Hematopoietic multipotent progenitor cell treated with erythropoietin and hydrocortisone succinate and interleukin-3 and kit ligand, for 8 days (in vitro differentiated cells): ENCODE results near the gene CNTN4.
A peak's percentile ranks its signal among the peaks of the same experiment; 100 is the strongest.

ENCODE experiments used
- DNase-seq: peaks from one replicate; pipeline ENCODE4 v3.0.0-alpha.2; 2015

The CNTN4 gene

DNA sequence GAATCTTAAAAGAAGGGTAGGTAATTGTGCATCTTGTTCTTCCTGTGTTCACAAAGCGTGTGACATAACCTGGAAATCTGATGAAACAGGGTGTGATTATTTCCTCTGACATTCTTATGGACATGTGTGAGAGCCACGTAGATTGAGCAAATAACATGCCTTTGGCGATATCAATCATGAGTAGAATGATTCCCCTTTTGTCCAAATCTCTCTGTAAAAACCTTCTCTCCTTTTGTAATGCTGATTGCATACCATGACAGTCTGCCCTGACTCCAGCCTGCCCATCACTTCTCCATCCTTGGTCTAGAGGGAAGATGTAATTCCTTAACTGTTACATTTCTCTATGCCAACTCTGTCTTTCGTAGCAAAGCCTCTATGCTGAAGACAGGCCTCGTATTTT is 896.5 kb downstream of the CNTN4 start:
- DNase-seq: no peak

DNA sequence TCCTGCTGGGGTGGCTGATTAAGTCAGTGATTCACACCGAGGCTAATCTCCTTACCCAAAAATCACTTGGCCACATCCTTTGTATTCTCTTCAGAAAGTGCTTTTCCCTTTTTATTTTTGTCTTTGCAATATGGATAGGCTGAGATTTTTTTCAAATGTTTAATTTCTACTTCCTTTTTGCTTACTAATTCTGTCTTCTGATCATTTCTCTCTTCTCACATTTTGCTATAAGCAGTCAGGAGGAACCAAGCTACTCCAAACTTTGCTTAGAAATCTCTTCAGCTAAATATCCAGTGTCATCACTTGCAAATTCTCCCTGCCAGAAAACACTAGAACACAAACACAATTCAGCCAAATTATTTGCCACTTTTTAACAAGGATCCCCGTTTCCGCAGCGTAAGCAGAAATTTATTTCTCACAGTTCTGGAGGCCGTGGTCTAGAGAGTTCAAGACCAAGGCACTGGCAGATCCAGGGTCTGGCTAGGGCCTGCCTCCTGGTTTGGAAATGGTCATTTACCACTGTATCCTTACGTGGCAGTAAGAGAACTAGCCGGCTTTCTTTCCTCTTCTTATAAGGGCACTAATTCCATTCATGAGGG is 906.6 kb downstream of the CNTN4 start:
- no peak for DNase-seq

DNA sequence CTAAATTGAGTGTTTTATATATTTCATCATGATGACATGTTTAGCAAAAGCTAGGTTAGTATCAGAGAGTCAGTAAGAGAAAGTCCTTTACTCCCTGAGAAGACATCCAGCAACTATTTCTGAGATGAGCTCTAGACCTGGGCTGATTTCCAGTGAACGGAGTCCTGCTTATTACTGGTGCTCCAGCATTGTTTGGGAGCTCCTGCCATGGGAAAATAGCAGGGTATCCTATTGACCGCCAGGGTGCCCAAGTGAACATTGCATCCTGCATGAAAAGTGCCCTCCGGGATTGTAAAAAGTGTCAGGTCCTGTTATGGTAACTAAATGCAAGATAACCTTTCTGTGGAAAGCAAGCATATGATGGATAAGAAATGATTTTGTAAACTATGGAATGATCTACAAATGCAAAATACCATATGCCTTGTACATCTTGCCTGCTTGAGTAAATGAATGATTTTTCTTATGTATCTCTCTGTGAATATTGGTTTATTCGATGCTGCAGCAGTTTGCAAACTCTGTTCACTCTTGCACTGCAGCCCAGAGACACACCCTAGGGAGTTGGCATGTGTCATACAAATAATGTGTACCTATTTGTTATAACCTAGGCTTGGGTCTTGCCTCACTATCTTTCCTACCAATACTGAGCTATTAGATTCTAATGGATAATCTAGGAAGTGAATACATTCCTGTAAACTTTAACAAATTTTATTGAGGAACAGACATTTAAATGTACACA is 914.8 kb downstream of the CNTN4 start:
- DNase-seq: no peak

DNA sequence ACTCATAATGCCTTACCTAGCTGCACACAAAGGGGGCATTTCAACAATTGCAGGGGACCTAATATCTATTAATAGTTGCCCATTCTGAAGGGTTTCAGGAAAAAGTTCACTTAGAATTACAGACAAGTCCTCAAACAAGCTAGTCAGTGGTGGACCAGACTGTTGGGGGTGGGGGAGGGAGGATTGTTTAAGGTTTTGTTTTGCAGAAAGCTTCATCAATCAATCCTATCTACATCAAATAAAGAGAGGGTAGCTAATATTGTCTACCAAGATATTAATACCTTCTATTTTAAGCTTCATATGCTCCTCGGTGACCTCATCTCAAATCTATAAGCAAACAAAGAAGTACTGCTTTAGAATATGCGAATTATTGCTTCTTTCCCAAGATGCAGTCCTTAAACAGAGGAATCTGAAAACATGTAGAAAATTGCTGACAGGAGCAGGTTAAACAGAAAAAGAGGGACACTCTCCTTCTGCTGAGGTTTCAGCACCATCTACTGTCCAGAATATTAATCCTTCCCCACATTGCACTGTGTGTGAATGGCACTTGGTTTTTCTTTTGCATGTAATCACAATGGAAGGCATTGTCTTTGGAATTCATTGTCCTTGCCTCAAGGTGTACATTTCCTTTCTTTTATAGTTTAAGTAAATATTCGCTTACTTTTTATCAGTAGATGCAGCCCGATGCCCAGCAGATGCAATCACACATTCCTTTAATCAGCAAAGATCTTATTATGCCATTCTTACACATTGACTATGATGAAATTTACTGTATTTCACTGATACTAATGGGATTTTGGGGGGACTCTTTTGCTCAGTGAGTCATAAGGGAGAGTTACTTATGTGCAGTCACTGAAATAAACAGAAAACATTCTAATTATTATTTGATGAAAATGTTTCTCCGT is 916.8 kb downstream of the CNTN4 start:
- DNase-seq: peak; percentile 25

DNA sequence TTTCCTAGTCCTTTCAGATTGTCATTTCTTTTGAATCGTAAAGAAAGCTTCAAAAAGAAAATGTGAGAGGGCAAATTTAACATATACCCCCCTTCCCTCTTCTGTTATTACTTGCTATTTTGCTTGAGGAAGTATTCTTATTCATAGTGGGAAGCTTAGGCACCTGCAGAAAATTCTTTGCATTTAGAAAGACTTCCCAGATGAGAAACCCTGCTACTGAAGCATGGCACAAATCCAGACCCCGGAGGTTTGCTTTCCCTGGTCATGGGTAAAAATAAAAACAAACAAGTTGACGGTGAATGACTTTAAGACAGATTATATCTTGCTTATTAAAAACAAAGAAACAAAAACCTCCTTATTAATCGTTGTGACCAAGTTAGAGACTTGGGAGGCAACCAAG is 917.6 kb downstream of the CNTN4 start:
- no peak for DNase-seq

DNA sequence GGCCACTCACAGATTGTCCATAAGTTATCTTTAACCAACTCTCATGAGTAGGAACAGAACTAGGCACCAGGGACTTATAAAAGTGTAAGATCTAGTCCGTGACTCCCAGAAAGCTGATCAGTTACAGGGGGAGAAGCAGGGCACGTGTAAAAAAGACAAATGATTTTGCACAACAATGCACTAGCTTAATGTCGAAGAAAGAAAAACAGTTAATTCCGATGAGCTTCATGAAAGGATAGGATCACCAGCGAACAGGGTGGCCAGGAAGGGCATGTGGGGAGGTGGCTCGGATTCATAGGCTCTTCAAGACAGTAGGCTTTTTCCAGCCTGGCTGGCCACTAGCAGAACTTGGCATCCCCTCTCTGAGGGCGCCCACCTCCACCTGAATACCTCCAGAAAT is 921.5 kb downstream of the CNTN4 start:
- DNase-seq: no peak

DNA sequence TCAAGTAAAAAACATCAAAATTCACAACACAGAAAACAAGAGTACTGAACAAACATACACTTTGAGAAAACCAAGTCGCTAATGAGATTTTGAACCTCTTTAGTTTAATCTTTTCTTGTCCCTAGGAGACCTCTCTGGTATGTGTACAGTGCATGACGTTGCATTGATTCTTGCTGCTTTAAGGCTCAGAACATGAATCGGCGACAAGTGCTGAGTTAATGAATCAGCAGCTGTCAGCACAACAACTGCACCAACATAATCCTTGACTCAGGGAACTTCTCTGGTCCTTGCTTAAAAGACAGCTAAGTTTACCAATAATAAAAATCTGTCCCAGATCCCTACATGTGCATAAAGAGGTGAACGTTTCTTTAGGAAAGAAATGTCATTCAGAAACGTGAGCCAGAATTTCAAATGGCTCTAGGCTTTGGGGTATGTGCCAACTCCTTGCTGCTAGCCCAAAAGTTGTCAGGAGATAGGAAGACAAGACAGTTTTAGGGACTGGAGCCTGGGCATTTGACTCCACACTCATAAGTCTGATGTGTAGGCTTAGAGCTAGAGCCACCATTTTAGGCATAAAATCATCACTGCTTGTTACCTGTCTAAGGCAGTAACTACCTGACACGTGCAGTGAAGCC is 924.6 kb downstream of the CNTN4 start:
- DNase-seq: no peak

DNA sequence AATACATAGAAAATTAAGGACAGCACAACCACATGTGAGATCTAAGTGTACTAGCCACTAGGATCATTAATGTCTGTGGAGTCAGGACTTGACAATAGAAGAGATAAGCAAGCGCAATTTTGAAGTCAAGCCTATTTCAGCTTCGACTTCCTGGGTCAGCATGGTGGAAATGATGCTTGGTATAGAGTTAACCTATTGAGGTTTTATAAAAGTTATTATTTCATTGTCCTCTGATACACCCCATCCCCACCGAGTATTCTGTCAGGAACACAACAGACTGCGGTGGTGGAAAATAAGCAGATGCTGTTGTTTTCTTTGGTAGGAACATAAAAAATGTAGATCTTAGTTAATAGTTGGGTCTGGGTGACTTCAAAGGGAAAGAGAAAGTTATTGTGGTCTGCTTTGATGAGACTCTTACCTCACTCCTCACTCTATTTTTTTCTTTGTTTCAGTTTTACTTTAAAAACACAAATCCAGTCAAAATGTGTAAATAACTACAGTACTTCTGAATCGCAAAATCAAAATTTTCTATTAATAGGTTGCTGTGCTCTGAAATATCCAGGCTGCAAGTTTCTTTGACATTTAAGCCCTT is 929.4 kb downstream of the CNTN4 start:
- no peak for DNase-seq

DNA sequence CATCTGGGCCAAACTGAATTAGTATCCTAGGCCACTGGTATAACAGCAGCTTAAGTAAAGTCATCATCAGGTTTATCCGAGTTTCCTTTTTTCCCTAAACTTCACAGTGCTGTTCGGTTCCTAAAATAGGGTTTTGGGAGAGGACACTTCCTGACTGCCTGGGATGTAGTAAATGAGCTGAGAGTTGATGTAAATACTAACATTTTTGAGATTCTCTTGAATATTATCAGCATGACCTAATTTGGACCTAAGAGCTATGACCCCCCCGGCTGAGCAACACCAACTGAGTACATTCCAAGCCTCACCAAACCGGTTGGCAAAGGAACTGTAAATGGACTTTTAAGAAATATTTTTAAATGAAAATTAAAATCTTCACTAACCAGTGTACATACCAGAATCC is 932.7 kb downstream of the CNTN4 start:
- no peak for DNase-seq

DNA sequence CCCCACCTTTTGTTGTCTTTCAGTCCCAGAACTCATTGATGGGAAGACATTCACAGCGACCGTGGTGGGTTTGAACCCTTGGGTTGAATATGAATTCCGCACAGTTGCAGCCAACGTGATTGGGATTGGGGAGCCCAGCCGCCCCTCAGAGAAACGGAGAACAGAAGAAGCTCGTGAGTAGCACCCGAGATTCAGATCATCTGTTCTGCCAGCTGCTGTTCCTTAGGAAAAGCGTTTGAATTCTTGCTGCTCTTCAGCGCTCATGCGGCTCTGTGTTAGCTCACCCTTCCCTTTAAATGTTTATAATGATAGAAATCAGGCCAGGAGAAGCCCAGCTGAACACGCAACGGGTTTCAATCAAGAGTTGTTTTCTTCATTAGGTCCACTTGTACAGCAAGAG is 938.5 kb downstream of the CNTN4 start:
- no peak for DNase-seq

DNA sequence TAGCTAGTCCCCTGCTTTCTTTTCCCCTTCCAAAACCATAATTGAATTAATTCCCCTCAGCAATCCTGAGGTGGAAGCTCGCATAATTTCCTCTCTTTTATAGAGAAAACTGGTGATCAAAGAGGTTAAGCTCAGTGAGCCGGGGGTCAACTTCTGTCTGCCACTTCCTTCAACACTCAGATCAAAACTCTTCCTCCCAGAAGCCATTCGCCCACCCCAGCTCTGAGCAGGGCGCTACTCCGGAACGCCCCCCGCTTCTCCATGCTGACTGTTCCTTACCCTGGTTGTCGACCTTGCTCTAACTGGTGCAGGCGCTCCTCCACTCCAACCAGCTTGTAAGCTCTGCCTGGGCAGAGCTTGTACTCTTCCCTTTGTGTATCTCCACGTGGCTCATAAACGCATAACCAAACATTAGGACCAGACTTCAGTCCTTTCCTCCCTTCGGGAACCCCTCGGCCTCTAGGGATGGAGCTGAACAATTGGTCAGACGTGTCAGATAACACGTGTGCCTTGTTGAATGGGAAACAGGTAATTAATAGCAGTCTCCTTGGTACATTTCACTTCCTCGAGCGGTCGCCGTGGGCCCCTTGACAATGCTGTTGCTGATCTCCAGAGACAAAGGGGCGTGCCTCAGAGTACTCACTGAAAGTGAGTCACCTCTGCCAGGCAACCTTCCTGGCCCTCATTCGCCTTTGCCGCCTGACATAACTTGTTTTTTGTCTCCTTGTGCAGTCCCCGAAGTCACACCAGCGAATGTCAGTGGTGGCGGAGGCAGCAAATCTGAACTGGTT is 939.7 kb downstream of the CNTN4 start:
- no peak for DNase-seq

DNA sequence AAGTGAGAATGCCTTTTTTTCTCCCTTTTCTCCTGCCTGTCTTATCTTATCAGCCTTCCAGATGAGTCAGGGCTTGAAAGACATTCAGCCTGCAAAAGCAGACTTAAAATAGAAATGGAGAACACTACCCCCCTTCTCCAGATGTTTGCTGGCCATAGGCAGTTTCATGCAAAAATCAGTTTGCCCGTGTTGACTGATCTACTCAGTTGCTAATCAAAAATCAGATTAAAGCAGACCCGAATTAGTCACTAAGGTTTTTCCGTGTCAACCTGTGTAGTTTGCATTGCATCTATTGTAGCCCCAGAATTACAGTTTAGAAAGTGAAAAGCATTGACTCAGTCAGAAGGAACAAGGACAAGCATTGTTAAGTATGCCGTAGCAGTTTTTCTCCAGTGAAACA is 955.3 kb downstream of the CNTN4 start:
- no peak for DNase-seq

DNA sequence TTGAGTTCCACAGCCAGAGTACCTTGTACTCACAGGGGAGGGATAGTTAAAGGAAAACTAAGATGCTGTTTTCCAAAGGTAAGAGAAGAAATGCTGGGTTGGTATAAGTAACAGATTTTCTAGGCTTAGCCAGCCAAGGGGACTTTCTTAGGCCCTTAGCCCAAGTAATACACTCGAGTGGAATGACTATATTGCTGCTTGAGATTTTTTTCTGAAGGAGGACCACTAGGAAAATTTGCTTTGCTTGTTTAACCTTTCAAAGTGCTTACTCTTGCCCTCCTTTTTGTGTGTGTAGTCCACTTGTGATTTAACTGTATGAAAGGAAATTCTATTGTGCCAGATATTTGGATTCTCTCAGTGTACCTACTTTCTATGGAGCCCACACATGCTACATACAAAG is 961.0 kb downstream of the CNTN4 start:
- no peak for DNase-seq

DNA sequence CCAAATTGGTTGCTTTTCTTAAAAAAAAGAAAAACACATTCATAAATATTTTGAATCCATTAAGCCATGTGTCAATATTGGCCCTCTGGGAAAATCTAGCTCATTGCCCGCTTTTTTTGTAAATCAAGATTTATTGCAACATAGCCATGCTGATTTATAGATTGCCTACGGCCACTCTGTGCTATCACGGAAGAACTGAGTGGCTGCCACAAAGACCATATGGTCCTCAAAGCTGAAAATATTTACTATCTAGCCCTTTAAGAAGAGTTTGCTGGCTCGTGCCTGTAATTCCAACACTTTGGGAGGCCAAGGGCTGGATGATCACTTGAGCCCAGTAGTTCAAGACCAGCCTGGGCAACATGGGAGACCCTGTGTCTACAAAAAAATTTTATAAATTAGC is 965.6 kb downstream of the CNTN4 start:
- DNase-seq: no peak

DNA sequence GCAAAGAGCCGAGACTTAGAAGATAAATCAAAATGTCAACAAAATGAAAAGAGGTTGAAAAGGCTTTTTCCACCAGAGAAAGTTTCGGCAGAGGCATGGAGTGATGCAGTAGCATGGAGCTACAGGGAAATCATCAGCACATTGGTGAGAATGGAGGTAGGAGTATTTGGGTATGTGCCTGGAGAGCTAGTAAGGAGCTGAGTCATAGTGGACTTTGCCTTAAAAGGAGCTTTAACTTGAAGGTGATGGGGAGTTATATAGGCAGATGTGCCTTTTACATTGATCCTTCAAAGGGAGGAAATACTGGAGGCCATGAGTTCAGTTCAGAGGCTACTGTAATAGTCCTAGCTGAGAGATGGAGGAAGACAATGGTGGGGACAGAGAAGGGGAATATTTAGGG is 967.2 kb downstream of the CNTN4 start:
- DNase-seq: no peak

DNA sequence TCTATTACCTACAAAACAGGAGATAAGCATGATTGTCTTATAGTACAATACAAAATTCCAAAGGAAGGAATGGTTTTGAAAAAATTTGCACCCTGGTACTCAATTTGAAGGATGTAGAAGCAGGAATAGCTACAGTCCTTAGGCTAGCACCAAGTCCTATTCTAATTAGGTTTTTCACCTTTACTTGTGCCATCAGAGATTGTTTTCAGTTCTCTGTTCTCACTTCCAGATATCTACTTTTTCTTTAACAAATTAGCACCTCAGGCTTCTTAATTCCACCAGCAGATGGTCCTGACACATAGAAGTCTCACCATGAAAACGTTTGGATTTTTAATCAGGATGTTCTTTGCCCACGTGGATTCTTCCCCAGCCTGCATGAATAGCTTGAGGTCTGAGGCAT is 967.7 kb downstream of the CNTN4 start:
- DNase-seq: no peak

DNA sequence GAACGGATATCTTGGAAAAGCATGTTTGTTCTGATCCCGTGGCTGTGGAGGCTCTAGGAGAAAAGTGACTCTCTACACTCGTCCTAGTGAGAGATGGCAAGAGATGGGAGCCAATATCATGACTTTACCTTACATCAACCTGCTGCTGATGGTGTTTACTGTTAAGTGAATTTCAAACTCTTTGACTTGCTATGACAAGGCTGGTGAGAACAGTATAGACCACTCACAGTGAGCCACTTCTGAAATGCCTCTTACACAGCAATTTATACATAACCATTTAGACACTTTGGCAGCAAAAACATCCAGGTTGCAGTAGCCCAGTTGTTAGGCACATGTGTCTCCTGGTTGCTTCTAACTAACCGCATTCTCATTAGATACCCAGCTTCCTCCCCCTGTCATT is 968.2 kb downstream of the CNTN4 start:
- DNase-seq: no peak

DNA sequence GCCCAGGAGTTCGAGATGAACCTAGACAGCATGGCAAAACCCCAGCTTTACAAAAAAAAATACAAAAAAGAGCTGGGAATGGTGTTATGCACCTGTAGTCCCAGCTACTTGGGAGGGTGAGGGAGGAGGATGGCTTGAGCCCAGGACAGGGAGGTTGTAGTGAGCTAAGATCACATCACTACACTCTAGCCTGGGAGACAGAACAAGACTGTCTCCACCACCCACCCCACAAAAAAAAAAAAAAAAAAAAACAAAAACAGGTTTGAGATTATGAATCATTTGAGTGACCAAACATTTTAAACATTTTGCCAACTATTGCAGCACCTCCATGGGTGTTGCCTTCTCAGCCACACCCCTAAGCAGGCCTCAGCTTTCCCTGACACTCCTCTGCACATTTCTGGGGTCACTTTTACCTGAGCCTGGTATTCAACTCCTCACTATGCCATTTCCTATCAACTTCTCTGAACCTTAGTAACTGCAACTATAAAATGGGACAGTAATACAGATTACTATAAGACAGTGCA is 969.8 kb downstream of the CNTN4 start:
- DNase-seq: no peak

DNA sequence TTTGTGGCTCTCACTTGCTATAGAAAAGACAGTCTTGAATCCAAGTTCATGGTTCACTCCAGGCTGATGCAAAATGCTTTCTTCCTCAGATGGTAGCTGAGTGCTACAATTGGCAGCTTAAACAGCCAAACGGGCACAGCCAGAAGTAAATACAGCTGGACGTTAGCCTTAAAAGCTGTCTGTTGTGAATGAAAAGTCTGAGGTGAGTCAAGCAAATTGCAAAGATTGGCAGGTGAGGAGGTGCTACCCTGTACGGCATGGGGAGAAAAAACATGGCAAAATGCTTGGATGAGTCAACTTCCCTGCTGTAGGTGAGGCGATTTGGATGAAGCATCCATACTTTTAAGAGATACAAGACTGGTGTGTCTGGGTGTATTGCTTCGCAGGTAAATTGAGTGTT is 971.1 kb downstream of the CNTN4 start:
- no peak for DNase-seq

DNA sequence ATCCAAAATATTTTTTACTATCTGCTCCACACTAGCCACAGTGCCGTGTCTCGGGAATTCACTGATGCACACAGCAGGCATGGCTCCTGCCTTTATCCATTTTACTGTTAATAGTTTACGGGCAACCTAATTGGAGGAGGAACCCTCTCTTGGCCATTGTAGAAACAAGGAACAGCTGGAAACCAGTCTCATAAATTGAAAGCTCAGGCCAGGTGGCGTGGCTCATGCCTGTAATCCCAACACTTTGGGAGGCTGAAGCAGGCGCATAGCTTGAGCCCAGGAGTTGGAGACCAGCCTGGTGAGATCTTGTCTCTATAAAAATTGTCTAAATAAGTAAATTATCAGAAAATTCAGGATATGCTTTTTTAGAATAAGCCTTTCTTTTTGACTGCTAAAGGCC is 972.5 kb downstream of the CNTN4 start:
- DNase-seq: no peak

DNA sequence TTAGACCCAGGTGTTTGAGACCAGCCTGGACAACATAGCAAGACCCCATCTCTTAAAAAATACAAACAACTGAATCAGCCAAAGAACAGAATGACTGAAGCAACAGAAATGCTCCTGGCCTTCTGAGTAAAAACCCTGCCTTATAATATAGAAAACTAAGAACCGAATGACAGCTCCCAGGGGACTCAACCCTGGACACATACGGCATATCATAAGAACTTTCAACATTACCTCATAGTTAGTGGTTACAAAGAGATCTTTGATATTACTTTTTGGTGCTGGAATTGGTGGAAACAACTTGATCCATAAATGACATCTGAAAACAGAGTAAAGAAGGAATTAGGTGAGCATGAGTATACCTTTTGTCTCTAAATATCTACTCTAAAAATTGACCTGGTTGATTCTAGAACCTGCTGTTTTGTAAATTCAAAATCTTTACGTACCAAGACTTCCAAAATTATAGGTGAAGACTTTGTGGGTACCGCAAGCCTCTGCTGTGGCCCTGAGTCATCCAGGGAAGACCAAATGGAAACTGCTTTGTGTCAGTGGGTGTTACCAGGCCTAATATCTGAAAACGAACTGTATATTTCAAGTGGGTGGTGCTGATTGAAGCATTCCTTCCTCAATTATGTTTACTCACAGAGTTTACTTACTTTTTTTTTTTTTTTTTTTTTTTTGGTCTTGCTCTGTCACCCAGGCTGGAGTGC is 976.0 kb downstream of the CNTN4 start:
- DNase-seq: no peak
